GM19463 (cell line): Measurements from ENCODE around the gene DBNDD2.

ENCODE experiments used
- ATAC-seq: cut with Tn5 transposase; IDR thresholded peaks from one replicate; pipeline ENCODE4 v1.9.1; 2021; ENCODE audit warnings: mild to moderate bottlenecking, moderate library complexity; ENCODE audit not compliant: unreplicated experiment

DBNDD2 gene

DNA sequence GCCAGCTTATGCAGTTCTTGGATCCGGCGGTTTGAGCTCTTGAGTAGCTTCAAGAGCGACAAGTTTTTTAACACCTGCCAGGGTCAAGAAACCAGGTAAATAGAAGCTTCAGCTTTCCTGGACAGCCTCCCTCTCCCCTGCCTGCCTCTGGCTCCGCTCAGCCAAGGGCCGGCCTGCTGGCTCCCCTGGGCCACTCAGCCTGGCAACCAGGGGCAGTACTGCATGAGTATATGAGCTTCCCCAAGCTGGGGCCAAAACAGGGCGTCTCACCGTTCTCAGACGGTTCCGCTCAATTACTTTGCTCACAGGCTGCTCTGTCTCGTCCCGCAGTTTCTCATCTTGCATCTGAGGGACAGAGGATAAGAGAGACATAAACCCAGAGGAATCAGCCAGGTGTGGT lies 30.8 kb upstream of the DBNDD2 start:
- ATAC-seq, result no peak

DNA sequence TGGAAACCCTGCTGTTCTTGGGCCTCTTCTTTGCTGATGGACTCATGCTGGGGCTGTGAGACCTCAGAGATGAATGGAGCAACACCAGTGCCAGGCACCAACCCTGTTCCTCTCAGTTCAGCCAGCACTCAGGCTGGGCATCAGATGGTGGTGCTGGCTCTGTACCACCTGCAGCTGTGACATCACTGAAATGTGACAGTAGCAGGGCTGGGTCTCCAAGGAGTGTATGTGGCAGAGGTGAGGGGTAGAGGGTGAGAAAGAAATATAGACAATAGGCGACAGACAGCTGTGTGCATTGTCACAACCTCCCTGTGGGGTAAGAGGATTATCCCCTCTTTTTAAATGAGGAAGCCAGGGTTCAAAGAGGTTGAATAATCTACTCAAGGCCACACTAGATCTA lies 29.9 kb upstream of the DBNDD2 start, which contains the start of gene TP53TG5:
Gene TP53TG5, minus strand, starts transcription at position 135 of the 400 bp plus-strand sequence. Its CDS starts 89 bp downstream, at position 46.
- ATAC-seq, result no peak

DNA sequence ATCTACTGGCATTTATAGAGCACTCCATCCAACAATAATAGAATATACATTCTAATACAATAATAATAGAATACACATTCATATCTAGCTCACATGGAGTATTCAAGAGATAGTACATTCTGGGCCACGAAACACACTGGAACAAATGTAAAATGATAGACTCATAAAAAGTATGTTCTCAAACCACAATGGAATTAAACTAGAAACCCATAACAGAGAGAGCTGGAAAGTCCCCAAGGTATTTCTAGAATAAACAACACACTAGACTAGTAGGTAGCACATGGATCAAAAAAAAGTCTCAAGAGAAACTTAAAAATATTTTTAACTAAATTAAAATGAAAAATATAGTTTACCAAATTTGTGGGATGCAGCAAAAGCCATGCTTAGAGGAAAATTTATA lies 20.8 kb upstream of the DBNDD2 start:
- no peak for ATAC-seq

DNA sequence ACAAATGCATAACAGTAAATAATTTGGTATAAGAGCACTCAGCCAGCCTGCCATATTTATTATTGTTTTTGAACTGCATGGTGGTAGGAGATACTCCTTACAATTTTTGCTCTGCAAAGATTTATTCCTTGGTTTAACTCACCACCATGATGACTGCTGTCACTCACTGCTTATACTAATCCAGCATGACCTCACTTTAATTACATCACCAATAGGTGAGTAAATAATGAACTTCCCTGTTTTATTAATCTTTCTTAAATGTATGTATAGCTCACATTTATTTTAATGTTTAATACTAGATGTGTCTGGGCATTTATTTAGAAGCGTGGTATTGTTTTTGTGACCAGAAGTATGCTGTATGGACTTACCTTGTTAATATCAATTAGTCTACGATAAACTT lies 17.2 kb upstream of the DBNDD2 start:
- no peak for ATAC-seq

DNA sequence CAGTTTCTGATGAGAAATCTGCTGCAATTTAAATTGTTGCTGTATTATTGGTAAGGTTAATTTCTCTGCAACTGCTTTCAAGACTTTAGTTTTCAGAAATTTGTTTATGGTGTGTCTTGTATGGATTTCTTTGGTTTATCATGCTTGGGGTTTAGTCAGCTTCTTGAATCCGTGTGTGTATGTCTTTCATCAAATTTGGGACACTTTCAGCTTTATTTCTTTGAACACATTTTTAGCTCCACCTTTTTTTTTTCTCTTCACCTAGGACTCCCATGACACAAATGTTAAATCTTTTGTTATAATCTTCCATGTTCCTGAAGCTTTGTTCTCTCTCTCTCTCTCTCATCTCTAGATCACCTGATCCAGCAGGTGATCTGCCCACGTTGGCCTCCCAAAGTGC lies 16.5 kb upstream of the DBNDD2 start:
- no peak for ATAC-seq

DNA sequence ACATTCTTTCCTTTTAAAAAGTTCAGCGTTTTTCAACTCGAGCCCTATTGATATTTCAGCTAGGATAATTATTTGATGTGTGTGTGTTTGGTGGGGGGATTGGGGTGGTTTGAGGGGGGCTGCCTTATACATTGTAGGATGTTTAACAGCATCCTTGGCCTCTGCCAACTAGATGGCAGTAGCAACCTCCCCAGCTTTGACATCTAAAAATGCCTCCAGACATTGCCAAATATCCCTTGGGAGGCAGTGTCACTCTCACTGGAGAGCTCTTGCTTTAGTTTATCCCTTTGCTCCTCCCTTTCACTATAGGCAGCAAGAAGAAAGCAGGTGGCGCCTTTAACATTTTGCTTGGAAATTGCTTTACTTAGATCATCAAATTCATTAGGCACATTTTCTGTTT lies 15.4 kb upstream of the DBNDD2 start:
- no peak for ATAC-seq

DNA sequence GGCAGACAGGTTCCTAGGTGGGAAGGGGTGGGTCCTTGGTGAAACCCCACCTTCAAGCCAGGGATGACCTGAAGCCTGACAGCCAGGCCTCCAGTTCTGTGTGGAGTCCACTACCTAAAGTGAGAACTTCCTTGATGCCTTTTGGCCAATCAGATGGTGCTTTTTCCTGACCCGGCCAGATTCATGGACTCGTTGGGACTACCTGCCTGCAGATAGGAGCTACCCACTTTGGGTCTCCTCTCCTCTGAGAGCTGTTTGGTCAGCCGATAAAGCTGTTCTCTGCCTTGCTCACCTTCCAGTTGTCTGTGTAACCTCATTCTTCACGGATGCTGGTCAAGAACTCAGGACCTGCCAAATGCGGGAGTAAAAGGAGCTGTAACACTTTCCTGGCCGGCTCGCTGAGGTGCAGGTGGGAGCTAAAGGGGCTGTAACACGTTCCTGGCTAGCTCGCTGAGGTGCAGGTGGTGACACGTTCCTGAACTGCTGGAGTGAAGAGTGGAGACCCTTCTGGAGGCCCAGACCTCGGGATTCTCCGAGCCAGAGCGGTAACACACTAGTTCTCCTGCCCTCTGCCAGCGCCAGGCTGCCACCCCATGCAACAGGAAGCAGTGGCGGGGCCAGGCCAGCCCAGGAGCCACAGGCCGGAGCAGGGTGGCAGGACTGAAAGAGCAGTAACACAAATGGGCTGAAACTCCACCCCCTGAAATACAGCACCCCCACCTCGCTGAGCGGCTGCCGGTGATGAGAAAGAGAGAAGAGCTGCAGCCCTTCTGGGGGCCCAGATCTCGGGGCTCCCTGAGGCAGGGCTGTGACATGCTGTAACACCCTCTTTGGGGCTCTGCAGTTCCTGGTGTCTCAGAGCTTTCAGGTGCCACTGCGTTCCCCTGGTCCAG lies 13.6 kb upstream of the DBNDD2 start:
- no peak for ATAC-seq

DNA sequence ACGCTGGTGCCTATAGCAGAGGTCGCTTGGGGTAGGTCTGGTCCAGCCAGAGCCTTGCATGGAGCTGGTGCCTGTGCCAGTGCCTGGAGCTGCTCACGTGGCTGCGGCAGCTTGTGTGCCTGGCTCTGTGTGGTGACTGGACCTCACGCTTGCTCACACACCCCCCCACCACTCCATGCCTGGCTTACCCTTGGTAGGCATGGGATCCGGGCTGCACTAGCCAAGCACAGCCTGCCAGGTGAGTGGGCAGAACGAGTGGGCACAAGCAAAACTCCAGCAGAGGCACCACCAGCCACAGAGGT lies 13.0 kb upstream of the DBNDD2 start:
- ATAC-seq, result no peak

DNA sequence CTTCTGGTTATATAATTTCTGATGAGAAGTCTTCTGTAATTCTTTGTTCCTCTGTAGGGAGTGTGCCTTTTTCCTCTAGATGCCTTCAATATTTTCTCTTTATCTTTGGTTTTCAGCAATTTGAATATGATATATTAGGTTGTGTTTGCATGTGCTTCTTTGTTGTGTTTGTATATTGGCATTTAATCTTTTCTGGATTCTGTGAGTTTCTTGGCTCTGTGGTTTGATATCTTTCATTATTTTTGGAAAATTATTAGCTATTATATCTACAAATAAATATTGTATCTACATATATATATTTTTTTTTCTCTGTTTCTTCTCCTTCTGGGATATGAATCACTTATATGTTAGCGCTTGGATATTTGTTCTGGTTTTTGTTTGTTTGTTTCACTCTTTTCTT lies 9.1 kb upstream of the DBNDD2 start:
- no peak for ATAC-seq

DNA sequence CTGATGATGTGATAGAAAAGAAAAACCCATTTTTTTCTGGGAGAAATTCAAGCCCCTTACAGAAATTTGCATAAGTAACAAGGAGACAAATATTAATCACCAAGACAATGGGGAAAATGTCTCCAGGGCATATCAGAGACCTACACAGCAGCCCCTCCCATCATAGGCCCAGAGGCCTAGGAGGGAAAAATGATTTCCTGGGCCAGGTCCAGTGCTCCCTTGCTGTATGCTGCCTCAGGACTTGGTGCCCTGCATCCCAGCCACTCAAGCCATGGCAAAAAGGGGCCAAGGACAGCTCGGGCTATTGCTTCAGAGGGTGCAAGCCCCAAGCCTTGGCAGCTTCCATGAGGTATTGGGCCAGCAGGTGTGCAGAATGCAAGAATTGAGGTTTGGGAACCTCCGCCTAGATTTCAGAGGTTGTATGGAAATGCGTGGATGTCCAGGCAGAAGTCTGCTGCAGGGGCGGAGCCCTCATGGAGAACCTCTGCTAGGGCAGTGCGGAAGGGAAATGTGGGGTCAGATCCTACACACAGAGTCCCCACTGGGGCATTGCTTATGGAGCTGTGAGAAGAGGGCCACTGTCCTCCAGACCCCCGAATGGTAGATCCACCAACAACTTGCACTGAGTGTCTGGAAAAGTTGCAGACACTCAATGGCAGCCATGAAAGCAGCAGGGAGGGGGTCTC lies 7.6 kb upstream of the DBNDD2 start:
- ATAC-seq, result no peak

DNA sequence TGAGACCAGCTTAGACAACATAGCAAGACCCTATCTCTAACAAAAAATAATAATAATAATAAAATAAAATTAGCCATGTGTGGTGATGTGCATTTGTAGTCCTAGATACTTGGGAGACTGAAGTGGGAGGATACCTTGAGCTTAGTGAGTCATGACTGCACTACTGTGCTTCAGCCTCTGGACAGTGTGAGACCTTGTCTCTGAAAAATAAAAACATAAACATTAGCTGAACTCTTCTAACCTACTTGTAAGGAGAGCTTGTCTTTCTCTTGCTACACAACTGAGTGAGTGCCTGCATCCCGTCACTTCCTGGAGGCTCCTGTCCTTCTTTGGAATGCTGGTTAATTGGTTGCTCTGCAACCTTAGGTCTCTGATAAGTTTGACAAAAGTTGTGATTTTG lies 5.1 kb upstream of the DBNDD2 start:
- ATAC-seq, result no peak

DNA sequence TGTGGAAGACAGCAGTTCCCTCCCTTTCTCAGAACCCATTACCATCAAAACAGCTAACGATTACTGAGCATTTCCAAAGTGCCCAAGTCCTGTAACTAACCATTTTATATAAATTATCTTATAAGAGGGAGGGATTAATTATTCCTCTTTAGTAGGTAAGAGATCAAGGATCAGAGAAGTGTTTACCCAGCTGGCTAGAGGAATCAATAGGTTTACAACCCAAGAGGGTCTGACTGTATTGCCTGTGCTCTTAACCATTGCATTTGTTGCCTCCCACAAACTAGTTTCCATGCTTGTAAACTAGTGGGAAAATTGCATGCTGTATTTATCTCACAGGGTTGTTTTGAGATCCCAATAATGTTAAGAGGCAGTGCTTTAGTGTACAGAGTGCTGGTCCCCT lies 3.7 kb upstream of the DBNDD2 start:
- ATAC-seq, result no peak

DNA sequence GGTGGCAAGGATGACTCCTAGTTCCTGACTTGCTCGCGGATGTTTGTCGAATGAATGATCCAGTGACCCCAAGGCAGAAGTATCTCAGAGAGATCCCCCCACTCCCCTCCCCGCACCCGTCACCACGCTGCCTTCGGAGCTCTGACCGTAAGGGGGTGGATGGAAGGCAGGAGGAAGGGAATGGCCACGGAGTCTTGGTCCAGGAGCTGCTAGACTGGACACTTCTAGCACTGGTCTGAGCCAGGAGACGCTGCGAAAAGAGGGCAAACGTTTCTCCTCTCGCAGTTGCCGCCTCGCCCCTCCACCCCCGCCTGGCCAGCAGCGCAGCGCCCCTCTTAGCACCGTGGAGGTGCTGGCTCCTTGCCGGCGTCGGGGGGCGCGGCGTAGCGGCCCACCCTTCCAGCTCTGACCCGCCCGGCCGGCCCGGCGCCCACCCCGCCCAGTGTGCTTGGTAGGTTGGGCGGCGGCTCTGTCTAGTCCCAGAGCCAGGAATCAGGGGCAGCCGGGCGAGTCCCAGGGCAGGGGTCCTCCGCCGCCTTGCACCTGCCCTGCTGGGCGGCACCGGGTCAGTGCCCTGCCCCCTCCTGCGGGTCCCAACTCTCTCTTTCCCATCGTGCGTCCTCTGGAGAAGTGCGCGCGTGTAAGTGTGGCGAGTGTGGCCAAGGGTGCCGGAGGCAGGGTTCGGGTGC lies 2.4 kb upstream of the DBNDD2 start:
- no peak for ATAC-seq

DNA sequence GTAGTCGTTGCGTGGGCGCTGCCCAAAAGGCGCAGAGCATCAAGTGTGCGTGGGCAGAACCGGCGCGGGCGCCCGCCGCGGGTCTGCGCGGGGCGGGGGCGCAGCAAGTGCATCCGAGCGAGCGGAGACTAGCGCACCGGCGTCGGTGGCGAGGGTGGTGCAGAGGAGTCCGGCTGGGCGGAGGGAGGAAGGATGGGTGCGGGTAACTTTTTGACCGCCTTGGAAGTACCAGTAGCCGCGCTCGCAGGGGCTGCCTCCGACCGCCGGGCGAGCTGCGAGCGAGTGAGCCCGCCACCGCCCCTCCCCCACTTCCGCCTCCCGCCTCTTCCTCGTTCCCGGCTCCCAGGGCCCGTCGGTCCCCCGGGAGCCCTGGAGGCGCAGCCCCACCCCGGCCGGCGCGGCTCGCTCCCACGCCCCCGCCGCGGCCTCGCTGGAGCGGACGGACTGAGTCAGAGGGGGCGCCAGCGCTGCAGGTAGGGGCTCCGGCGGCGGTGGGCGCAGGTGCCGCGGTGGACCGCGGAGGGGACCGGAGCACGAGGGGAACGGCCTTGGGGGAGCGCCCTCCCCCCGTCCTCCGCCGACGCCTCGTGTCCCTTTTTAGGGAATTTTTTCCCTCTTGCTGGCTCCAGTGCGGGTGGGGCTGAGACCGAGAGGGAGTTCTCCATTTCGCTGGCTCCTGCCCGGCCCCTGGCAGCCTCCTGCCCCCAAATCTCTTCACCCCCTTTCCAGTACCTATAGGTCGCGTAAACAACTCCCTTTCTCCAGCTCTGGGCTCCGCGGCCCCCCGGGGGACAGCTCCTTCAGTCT lies 1.6 kb upstream of the DBNDD2 start:
- no peak for ATAC-seq

DNA sequence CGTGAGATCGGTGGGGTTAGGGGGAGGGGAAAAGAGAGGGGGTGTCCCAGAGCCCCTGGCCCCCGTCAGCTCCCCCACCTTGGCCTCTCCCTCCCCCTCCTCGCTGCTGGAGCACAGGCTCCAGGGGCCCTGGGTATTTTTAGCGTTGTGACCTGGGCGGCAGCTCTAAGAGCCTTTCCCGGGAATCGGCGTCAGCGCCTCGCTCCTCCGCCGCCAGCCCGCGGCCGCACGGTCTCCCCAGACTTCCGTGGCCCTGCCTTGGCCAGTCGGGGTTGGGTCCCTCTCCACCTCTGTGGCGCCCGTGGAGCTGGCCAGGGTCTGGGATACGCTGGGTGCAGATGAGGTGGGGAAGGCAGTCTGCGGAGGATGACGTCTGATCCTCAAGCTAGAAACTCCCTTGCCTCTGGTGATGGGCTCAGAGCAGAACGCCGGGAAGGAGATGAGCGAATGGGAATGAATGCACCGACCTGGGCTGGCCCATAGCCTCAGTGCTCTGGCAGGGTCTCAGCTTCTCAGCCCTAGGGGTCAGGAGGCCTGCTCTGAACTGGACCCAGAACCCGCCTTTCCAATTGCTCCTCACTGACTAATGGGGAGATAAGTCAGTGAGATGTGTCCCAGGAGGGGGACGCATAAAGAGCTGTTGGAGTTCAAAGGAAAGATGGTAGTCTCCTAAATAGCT lies 883 bp upstream of the DBNDD2 start:
- ATAC-seq, result no peak

DNA sequence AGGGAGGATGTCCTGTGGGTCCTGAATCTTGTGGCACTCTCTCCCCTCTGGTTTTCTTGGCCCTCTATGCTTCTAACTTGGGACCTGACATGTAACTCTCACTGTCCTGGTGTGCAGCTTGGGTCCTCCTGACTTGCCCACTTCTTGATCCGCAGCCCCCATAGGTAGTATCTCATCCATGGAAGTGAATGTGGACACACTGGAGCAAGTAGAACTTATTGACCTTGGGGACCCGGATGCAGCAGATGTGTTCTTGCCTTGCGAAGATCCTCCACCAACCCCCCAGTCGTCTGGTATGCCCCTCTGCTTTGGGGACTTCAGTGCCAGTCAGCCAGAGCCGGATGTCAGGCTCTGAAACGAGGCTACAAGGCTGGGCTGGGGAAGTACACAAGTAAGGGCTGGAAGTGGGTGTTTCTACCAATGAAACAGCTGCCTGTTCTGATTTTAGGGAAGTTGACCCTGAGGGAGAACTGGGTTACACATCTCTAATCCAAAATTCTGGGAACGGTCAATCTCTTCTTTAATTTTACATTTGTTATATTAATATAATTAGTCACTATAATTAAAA lies 641 bp downstream of the DBNDD2 start:
- ATAC-seq, result no peak

DNA sequence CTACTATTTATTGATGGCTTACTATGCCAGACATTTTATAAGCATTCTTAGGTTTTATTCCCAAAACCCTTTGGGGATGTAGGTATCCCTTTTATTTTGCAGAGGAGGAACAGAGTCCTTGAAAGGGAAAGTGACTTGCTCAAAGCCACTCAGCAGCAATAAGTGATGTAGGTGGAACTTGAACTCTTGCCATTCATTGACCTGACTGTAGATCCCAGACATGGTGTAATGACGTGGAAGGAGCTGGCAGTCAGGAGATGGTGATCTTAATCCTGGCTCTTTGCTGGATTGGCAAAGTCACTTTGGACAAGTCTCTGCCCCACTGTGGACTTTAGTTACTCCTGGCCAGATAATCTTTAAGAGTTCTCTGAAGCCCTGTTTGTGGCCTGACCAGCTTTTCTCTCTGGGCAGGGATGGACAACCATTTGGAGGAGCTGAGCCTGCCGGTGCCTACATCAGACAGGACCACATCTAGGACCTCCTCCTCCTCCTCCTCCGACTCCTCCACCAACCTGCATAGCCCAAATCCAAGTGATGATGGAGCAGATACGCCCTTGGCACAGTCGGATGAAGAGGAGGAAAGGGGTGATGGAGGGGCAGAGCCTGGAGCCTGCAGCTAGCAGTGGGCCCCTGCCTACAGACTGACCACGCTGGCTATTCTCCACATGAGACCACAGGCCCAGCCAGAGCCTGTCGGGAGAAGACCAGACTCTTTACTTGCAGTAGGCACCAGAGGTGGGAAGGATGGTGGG lies 1.6 kb downstream of the DBNDD2 start:
- ATAC-seq, result no peak

DNA sequence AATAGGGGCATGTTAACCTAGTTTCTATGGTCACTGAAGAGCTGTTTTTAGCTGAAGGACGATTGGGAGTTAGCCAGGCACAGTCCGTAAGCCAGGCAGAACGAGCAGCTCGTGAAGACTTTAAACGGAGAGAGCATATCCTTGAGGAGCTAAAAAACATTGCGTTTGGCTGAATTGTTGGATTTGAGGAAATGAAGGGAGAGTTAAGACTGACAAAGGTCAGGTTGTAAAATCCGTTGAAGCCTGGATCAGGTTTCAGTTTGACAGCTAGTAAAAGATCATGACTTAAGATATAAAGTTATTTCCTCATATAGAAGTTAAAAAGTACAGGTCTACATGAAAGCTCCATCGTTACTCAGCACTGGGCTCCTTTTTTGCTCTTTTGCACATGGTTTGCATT lies 2.8 kb downstream of the DBNDD2 start:
- no peak for ATAC-seq

DNA sequence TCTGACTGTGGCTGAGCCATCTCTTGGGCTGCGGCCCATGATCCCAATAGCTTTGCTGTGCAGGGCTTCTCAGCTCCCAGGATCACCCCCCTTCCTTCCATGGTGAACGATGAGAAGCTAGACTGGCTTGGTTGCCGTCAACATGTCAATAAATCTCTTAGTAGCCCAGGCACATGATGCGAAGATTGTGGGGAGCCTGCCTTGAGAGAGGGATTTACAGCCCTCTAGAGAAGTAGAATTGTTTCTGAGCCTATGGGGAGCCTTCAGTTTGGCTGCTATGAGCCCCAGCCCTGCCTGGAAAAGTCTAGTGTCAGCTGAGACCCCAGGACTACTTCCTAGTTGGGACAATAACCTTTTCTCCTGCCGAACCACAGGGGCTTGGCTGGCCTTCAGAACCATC lies 4.6 kb downstream of the DBNDD2 start:
- ATAC-seq, result no peak

DNA sequence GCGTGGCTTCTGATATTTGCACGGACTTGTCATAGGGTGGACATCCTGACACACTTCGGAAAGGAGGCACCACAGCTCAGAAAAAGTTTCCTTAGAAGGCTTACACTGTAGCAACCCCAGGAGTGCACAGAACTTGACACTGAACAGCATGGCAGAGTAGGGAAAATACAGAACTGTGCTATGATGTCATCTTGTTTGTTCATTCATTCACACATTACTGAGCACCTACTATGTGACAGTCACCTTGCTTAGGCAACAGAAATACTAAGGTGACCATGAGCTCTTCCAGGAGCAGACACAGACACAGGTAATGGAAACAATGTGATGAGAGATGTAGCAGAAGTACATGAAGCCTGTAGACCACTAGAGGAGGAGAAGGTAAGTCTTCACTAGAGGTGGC lies 5.4 kb downstream of the DBNDD2 start:
- ATAC-seq, result no peak
